ENCODE data around the gene PCSK5. TPM values are rescaled to one million over a fixed set of nuclear protein-coding genes. Genes with fewer than 3 reads are reported as not detected.

Gene PCSK5
- total RNA-seq, 1 experiment from 2014 or later = 7.5 TPM

GRCh38 chr9:76215066-76215465, 324.6 kb downstream of the PCSK5 start:
- H3K36me3 Mint-ChIP-seq (ENCODE audit: insufficient read depth in 1 of 3, low read depth in 3 of 3) = no peaks in the 10 kb centered on the region
- Histone ChIP-seq H4K91ac (ENCODE audit: insufficient read length, low read depth, low read length) (no peak overlapping the region), H3K27me3 (ENCODE audit: insufficient read depth, low read length) (no peaks in the 10 kb centered on the region), H3T11ph (ENCODE audit: low read length) (no peak overlapping the region), H3K14ac (ENCODE audit: insufficient read depth, low read length) (no peak overlapping the region), H3K23ac (ENCODE audit: insufficient read length, low read depth, low read length) (no peak overlapping the region), H3K18ac (ENCODE audit: insufficient read length, low read depth, low read length) (no peak overlapping the region), H3K79me1 (ENCODE audit: insufficient read depth, low read depth, low read length, poor library complexity, severe bottlenecking) (no peaks in the 10 kb centered on the region), H3K9me3 (ENCODE audit: control insufficient read depth, low read depth, low read length) (no peaks in the 10 kb centered on the region), H3K4me2 (ENCODE audit: insufficient read depth, insufficient read length, low read length) (no peak overlapping the region), H3K4ac (ENCODE audit: low read depth, low read length) (no peak overlapping the region), H2BK120ac (ENCODE audit: low read depth, low read length, poor library complexity, severe bottlenecking) (no peak overlapping the region), H4K20me1 (ENCODE audit: control insufficient read depth, insufficient read depth, insufficient read length) (no peaks in the 10 kb centered on the region), H3K9ac (ENCODE audit: extremely low read depth, insufficient read length, low read length) (no peak overlapping the region), H4K8ac (replicated peaks; ENCODE audit: insufficient read length, low read depth, low read length) (no peak overlapping the region), H3K79me2 (ENCODE audit: insufficient read depth, low read length) (no peaks in the 10 kb centered on the region), H3K4me1 (ENCODE audit: insufficient read depth, low read length) (no peaks in the 10 kb centered on the region; the same call in 1 of the 2 replicates), H3K56ac (ENCODE audit: insufficient read length, low read depth, low read length) (no peak overlapping the region), H2BK12ac (ENCODE audit: insufficient read length, low read depth, low read length) (no peak overlapping the region), H3K27ac (ENCODE audit: insufficient read length, low read depth, low read length) (no peak overlapping the region), H4K5ac (ENCODE audit: insufficient read length, low read depth, low read length) (no peak overlapping the region), H2AK5ac (ENCODE audit: insufficient read length, low read length) (no peak overlapping the region), H2BK5ac (ENCODE audit: insufficient read length, low read length) (no peak overlapping the region), H3K23me2 (ENCODE audit: insufficient read length, low read depth, low read length, poor library complexity, severe bottlenecking) (no peaks in the 10 kb centered on the region), H2BK15ac (ENCODE audit: low read depth, low read length) (no peak overlapping the region), H2BK20ac (ENCODE audit: low read depth, low read length, poor library complexity, severe bottlenecking) (no peak overlapping the region), H2AFZ (ENCODE audit: low read length) (no peak overlapping the region)
- no peak for DNase-seq
- no peak overlapping the region; a peak in 1 of 7 replicates for H3K27ac Mint-ChIP-seq
- no peaks in the 10 kb centered on the region for H3K9me3 Mint-ChIP-seq
- no peaks in the 10 kb centered on the region for H3K27me3 Mint-ChIP-seq (ENCODE audit: low read depth)
- no peak overlapping the region for H3K4me3 Mint-ChIP-seq
- H3K4me1 Mint-ChIP-seq = peaks cover 10 to 11% of the 10 kb centered on the region in 2 experiments
- no peak for TF ChIP-seq CTCF (conservative IDR thresholded peaks at IDR 0.05)
- WGBS (ENCODE audit: extremely low coverage, insufficient read length, low lambda C conversion rate) = no CpG with 5 or more reads among the region's 1 CpG

Measured in H9 (cell line).